Measurements from ENCODE around the gene CCDC197.

DNA sequence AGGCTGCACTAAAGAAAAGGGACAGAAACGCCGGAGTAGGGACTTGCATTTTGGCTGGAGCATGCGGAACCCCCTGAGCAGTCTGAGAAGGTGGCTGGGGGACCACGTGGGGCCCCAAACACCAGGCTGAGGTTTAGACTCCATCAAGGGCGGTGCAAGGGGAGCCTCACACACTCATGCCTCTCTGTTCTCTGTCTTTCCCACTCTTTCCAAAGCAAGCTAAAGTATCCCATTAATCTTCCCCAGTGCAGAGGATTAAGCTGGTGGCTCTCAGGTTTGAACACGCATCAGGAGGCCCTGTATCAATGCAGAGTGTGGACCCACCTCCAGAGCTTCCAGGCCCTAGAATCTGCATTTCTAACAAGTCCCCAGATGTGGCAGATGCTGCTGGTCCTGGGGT lies 13.5 kb downstream of the CCDC197 start:
- TF ChIP-seq, protein P1, sequence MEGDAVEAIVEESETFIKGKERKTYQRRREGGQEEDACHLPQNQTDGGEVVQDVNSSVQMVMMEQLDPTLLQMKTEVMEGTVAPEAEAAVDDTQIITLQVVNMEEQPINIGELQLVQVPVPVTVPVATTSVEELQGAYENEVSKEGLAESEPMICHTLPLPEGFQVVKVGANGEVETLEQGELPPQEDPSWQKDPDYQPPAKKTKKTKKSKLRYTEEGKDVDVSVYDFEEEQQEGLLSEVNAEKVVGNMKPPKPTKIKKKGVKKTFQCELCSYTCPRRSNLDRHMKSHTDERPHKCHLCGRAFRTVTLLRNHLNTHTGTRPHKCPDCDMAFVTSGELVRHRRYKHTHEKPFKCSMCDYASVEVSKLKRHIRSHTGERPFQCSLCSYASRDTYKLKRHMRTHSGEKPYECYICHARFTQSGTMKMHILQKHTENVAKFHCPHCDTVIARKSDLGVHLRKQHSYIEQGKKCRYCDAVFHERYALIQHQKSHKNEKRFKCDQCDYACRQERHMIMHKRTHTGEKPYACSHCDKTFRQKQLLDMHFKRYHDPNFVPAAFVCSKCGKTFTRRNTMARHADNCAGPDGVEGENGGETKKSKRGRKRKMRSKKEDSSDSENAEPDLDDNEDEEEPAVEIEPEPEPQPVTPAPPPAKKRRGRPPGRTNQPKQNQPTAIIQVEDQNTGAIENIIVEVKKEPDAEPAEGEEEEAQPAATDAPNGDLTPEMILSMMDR (IDR thresholded peaks at IDR 0.05; ENCODE audit: borderline replicate concordance, extremely low read depth, low read length, poor library complexity, severe bottlenecking), result no peak
- TF ChIP-seq EZH2 (IDR thresholded peaks at IDR 0.05; ENCODE audit: borderline replicate concordance, low read depth, low read length, severe bottlenecking), result no peak

All from DND-41 (cell line).